SK-N-SH (cell line): ENCODE data around the gene DNAJB9. TPM values are rescaled to one million over a fixed set of nuclear protein-coding genes. Genes with fewer than 3 reads are reported as not detected.

Source experiments
- CTCF ChIA-PET: fragments of 300-600, 350-600 bp; formaldehyde crosslinking; extraction: SDS; loops from one replicate; lab custom pipeline; 2021; lab: Yijun Ruan, JAX
- POLR2A ChIA-PET: fragments of 350-600 bp; sonication (Branson Sonifier 250); formaldehyde crosslinking; extraction: SDS; loops from one replicate; lab custom pipeline; 2020; ENCODE audit warnings: antibody characterized with exemption, inconsistent platforms; lab: Yijun Ruan, JAX
- DNase-seq: peaks from one replicate; pipeline ENCODE4 v3.0.0; 2012
- H2AFZ ChIP-seq: fragments of 200-600 bp; sonication (generic); 2 replicates; pipeline ENCODE4 v1.8.1; 2016; ENCODE audit warnings: antibody characterized with exemption, mild to moderate bottlenecking, low read depth
- H3F3A ChIP-seq: fragments of 200-600 bp; sonication (generic); replicated peaks from 2 replicates; pipeline ENCODE3; 2016; ENCODE audit warnings: antibody characterized with exemption, mild to moderate bottlenecking; ENCODE audit not compliant: insufficient read depth
- H3K27ac ChIP-seq, 2 experiments: fragments of 200-500 bp in 1 of 2; fragments of 200-600 bp in 1 of 2; sonication (Bioruptor generic) in 1 of 2; sonication (generic), shearing (Covaris generic) in 1 of 2; 2 replicates each; pipeline versions ENCODE4 v1.5.1 to v1.6.1; 2014 to 2016; ENCODE audit warnings: low read depth in 2 of 2, inconsistent platforms in 1 of 2, low read length in 1 of 2, mild to moderate bottlenecking in 1 of 2, mixed read lengths in 1 of 2
- H3K27me3 ChIP-seq: fragments of 200-600 bp; sonication (generic), shearing (Covaris generic); 2 replicates; pipeline ENCODE4 v1.6.1; 2016; ENCODE audit warnings: mixed run types; ENCODE audit not compliant: insufficient read depth
- H3K36me3 ChIP-seq, 2 experiments: fragments of 200-500 bp in 1 of 2; fragments of 200-600 bp in 1 of 2; sonication (Bioruptor generic) in 1 of 2; sonication (generic) in 1 of 2; replicated peaks in 1 of 2; 2 replicates each; pipeline versions ENCODE3 to v1.5.1; 2014 to 2016; ENCODE audit warnings: low read length in 1 of 2, mild to moderate bottlenecking in 1 of 2; ENCODE audit not compliant: insufficient read depth in 2 of 2, control insufficient read depth in 1 of 2
- H3K4me1 ChIP-seq, 2 experiments: fragments of 200-500 bp in 1 of 2; fragments of 200-600 bp in 1 of 2; sonication (Bioruptor generic) in 1 of 2; sonication (generic), shearing (Covaris generic) in 1 of 2; 2 replicates each; pipeline versions ENCODE4 v1.5.1 to v1.6.1; 2014 to 2016; ENCODE audit warnings: low read depth in 1 of 2, low read length in 1 of 2, mixed run types in 1 of 2; ENCODE audit not compliant: insufficient read depth in 2 of 2, control insufficient read depth in 1 of 2
- H3K4me2 ChIP-seq: fragments of 200-600 bp; sonication (generic), shearing (Covaris generic); 2 replicates; pipeline ENCODE4 v1.6.1; 2017; ENCODE audit warnings: mixed run types
- H3K4me3 ChIP-seq, 2 experiments: fragments of 200-500 bp in 1 of 2; fragments of 200-600 bp in 1 of 2; sonication (Bioruptor generic) in 1 of 2; sonication (generic), shearing (Covaris generic) in 1 of 2; 2 replicates each; pipeline versions ENCODE4 v1.5.1 to v1.8.1; 2014 to 2016; ENCODE audit warnings: low read depth in 2 of 2, inconsistent platforms in 1 of 2, low read length in 1 of 2, mild to moderate bottlenecking in 1 of 2, mixed read lengths in 1 of 2, moderate library complexity in 1 of 2
- H3K79me2 ChIP-seq: fragments of 200-600 bp; sonication (generic); 2 replicates; pipeline ENCODE4 v1.8.1; 2017; ENCODE audit warnings: mild to moderate bottlenecking; ENCODE audit not compliant: insufficient read depth
- H3K9ac ChIP-seq: fragments of 200-600 bp; sonication (generic); 2 replicates; pipeline ENCODE4 v1.6.1; 2017; ENCODE audit warnings: mixed run types
- H3K9me2 ChIP-seq: fragments of 200-600 bp; sonication (generic); 2 replicates; pipeline ENCODE4 v1.6.1; 2017; ENCODE audit warnings: mixed run types
- H3K9me3 ChIP-seq: fragments of 200-600 bp; sonication (generic); 2 replicates; pipeline ENCODE4 v1.6.1; 2017; ENCODE audit warnings: mixed run types, mild to moderate bottlenecking, moderate library complexity
- H4K20me1 ChIP-seq: fragments of 200-600 bp; sonication (generic); 2 replicates; pipeline ENCODE4 v1.6.1; 2017; ENCODE audit warnings: mild to moderate bottlenecking, mixed run types; ENCODE audit not compliant: insufficient read depth
- FOSL2 ChIP-seq: IDR thresholded peaks from 2 replicates; pipeline ENCODE4 v1.4.0; 2012; ENCODE audit warnings: low read depth, mild to moderate bottlenecking, moderate library complexity, borderline replicate concordance
- FOXJ3 ChIP-seq: sonication (generic); formaldehyde crosslinking; IDR thresholded peaks from 2 replicates; pipeline ENCODE4 v1.5.1; 2020; ENCODE audit warnings: mild to moderate bottlenecking, missing genetic modification reagents
- GATA2 ChIP-seq: sonication (generic); formaldehyde crosslinking; IDR thresholded peaks from 2 replicates; pipeline ENCODE4 v1.5.0; 2020; ENCODE audit warnings: mild to moderate bottlenecking, missing genetic modification reagents
- NFIC ChIP-seq: IDR thresholded peaks from 2 replicates; pipeline ENCODE4 v1.4.0; 2012; ENCODE audit warnings: borderline replicate concordance
- RCOR1 ChIP-seq: fragments of 150-350 bp; IDR thresholded peaks from 2 replicates; pipeline ENCODE4 v1.6.1; 2017; ENCODE audit warnings: antibody characterized with exemption, low read length
- SIN3A ChIP-seq: IDR thresholded peaks from 2 replicates; pipeline ENCODE4 v1.6.1; 2012; ENCODE audit warnings: low read depth, mild to moderate bottlenecking, low read length, moderate library complexity, borderline replicate concordance
- TEAD4 ChIP-seq: IDR thresholded peaks from 2 replicates; pipeline ENCODE4 v1.4.0; 2012; ENCODE audit warnings: mild to moderate bottlenecking, borderline replicate concordance; ENCODE audit not compliant: insufficient read depth
- YY1 ChIP-seq: IDR thresholded peaks from 2 replicates; pipeline ENCODE4 v1.4.0; 2012; ENCODE audit warnings: low read depth, mild to moderate bottlenecking
- WGBS: methylation state at CpG from one replicate; pipeline ENCODE4 v1.1.6; 2017; ENCODE audit warnings: low lambda C conversion rate; 5-methylcytosine and 5-hydroxymethylcytosine counted together
- polyA plus RNA-seq, 3 experiments: library from polyadenylated mRNA; depleted of rRNA; stranded (reverse); fragments of >200 nt; gene quantifications; 2 replicates each; pipeline ENCODE4 v1.2.3, GENCODE V29; 2012
- TF ChIP-seq, protein P1 (sequence below): fragments of 150-350 bp; IDR thresholded peaks from 2 replicates; pipeline ENCODE4 v1.6.1; 2016; ENCODE audit warnings: mild to moderate bottlenecking, low read depth, low read length
- TF ChIP-seq, protein P2 (sequence below): IDR thresholded peaks from 2 replicates; pipeline ENCODE4 v1.4.0; 2012; ENCODE audit warnings: low read depth

Gene DNAJB9
- polyA plus RNA-seq, 1 of the 3 experiments (the other 2 are of a cell fraction): 6.6 TPM

DNA sequence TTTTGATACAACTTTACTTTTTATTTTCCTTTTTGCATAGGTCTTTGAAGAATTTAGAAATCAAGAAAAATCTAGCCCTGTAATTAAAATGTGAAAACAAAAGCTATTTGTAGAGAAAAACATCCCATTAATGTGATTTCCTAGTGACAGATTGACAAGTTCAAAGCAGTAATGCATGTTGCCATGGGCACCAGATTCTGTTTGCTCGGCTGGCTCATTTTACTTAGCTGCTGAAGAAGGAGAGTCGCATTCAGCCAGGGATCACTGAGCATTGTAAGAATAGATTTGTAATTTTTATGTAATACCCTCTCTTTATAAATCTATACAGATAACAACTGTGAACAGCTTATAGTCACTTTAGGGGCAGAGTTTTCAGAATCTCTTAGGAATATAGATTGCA, 28.5 kb downstream of the DNAJB9 start:
- TF ChIP-seq, protein P1, sequence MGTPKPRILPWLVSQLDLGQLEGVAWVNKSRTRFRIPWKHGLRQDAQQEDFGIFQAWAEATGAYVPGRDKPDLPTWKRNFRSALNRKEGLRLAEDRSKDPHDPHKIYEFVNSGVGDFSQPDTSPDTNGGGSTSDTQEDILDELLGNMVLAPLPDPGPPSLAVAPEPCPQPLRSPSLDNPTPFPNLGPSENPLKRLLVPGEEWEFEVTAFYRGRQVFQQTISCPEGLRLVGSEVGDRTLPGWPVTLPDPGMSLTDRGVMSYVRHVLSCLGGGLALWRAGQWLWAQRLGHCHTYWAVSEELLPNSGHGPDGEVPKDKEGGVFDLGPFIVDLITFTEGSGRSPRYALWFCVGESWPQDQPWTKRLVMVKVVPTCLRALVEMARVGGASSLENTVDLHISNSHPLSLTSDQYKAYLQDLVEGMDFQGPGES: no peak
- no peak for TF ChIP-seq TEAD4
- TF ChIP-seq NFIC: no peak
- no peak for TF ChIP-seq FOSL2
- TF ChIP-seq SIN3A: no peak
- ChIA-PET CTCF (no interaction called here), POLR2A (no interaction called here)
- Histone ChIP-seq H3K36me3 (no peaks in the 10 kb centered on the region), H3K9me2 (no peaks in the 10 kb centered on the region), H3K9me3 (no peaks in the 10 kb centered on the region), H4K20me1 (no peaks in the 10 kb centered on the region), H3K27ac (no peak overlapping the region), H3K27me3 (peaks cover 18% of the 10 kb centered on the region; the same call in 1 of the 2 replicates), H3K4me2 (no peak overlapping the region), H3K79me2 (no peaks in the 10 kb centered on the region), H3K4me1 (no peaks in the 10 kb centered on the region; a peak in 1 of 4 replicates), H3K9ac (no peak overlapping the region), H3F3A (no peaks in the 10 kb centered on the region), H3K4me3 (no peak overlapping the region), H2AFZ (no peak overlapping the region)
- no peak for DNase-seq
- whole genome bisulfite sequencing: 55% methylated on average over 2 of the region's 2 CpGs

DNA sequence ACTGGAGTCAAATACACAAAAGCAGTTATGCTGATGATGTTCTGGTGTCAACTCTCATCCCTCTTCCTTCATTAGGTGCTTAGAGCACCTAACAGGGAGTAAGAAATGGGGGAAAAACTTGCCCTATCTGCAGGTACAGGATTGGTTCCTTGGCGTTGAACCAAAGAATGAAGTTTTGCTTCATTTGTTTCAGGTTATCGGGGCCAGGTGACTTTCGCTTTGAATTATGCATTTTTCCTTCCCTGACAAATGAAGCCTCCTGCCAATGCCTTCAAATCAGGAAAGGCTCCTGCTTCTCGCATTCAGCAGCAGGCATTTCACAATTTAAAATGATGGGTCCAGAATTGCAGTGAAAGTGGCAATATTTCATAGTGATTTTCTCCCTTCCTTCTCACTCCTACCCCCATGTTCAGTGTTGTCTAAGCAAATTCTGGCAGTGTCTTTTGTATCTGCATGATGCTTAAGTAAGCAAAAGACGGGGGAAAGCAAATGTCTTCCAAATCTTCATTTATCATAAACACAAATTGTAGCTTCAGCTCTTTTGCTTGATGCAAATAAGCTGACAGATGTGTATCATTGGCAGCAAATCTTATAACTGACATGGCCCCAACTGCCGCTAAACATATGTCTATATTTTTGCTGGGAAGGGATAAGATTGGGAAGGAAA, 29.4 kb downstream of the DNAJB9 start:
- ChIA-PET CTCF (no interaction called here), POLR2A (no interaction called here)
- H3K79me2 ChIP-seq: no peaks in the 10 kb centered on the region
- H3K27ac ChIP-seq: no peak overlapping the region
- peaks cover 18% of the 10 kb centered on the region; the same call in 1 of the 2 replicates for H3K27me3 ChIP-seq
- no peak overlapping the region for H3K4me3 ChIP-seq
- no peaks in the 10 kb centered on the region for H3K36me3 ChIP-seq
- no peaks in the 10 kb centered on the region for H3F3A ChIP-seq
- no peak for DNase-seq
- no peak for TF ChIP-seq FOXJ3 (CRISPR knock-in tag)
- no peak overlapping the region for H3K9ac ChIP-seq
- H3K4me2 ChIP-seq: no peak overlapping the region
- H4K20me1 ChIP-seq: no peaks in the 10 kb centered on the region
- H3K9me2 ChIP-seq: no peaks in the 10 kb centered on the region
- no peak overlapping the region for H2AFZ ChIP-seq
- H3K9me3 ChIP-seq: no peaks in the 10 kb centered on the region
- 62% methylated on average over 6 of the region's 6 CpGs for WGBS
- H3K4me1 ChIP-seq: no peaks in the 10 kb centered on the region

DNA sequence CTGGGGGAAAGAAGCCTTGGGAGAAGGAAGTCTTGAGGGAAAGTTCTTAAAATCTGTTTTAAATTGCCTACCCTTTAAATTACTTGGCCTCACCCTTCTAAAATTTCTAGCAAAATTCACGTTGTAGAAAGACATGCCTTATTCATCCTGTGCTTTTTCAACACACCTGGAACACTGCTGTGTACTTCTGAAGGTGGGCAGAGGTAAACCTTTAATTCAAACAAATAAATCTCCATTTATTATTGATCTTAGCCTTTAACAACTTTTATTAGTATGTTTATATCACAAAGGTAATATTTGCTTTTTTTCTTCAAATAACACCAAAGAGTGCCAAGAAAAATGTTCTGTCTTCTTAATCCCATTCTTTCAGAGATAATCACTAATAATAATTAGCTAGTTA, 30.7 kb downstream of the DNAJB9 start:
- Histone ChIP-seq H3K36me3 (no peaks in the 10 kb centered on the region), H3K9me2 (no peaks in the 10 kb centered on the region), H3K79me2 (no peaks in the 10 kb centered on the region), H2AFZ (no peak overlapping the region), H3K9me3 (no peaks in the 10 kb centered on the region), H3K27me3 (peaks cover 18% of the 10 kb centered on the region; the same call in 1 of the 2 replicates), H3F3A (no peaks in the 10 kb centered on the region), H3K4me3 (no peak overlapping the region), H3K27ac (no peak overlapping the region), H3K4me2 (no peak overlapping the region), H4K20me1 (no peaks in the 10 kb centered on the region), H3K4me1 (no peaks in the 10 kb centered on the region), H3K9ac (no peak overlapping the region)
- no peak for DNase-seq
- CTCF ChIA-PET: interaction anchor here (0.8 to 1.1 kb wide), 2 partner anchors 11 to 14 kb away, joined by 3 read pairs; no protein-coding TSS in a partner anchor
- TF ChIP-seq GATA2 (CRISPR knock-in tag): no peak
- no peak for TF ChIP-seq RCOR1
- TF ChIP-seq, protein P2, sequence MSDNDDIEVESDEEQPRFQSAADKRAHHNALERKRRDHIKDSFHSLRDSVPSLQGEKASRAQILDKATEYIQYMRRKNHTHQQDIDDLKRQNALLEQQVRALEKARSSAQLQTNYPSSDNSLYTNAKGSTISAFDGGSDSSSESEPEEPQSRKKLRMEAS: no peak
- TF ChIP-seq YY1: no peak
- no peak for TF ChIP-seq FOXJ3 (CRISPR knock-in tag)
- POLR2A ChIA-PET: no interaction called here
- 15% methylated on average over 1 of the region's 1 CpG for WGBS
